Small intestine (tissue), 7 donors: ENCODE results near the gene WDR38. TPM values are rescaled to one million over a fixed set of nuclear protein-coding genes. Genes with fewer than 3 reads are reported as not detected.
A peak's percentile ranks its signal among the peaks of the same experiment; 100 is the strongest.

Experiments
- DNase-seq, 2 donors: peaks; one replicate each; pipeline versions ENCODE4 v3.0.0 to v3.0.0-alpha.2; 2013
- FAIRE-seq: peaks from 2 replicates; lab custom pipeline; 2012; peaks lifted over from hg19 to GRCh38; lab: Jason Lieb, UNC
- H3K27ac ChIP-seq, 3 donors: one replicate each; pipeline ENCODE4 v1.5.1; 2013; ENCODE audit warnings: low read length in 2 of 3, mild to moderate bottlenecking in 2 of 3, control low read depth in 1 of 3, inconsistent platforms in 1 of 3, low read depth in 1 of 3, moderate library complexity in 1 of 3
- H3K27me3 ChIP-seq, 3 donors: one replicate each; pipeline ENCODE4 v1.6.1; 2013; ENCODE audit warnings: low read length in 3 of 3, inconsistent platforms in 1 of 3; ENCODE audit not compliant: control insufficient read depth in 3 of 3, insufficient read depth in 3 of 3
- H3K36me3 ChIP-seq, 3 donors: one replicate each; pipeline ENCODE4 v1.6.1; 2013; ENCODE audit warnings: low read length in 3 of 3, inconsistent platforms in 1 of 3, low read depth in 1 of 3, mild to moderate bottlenecking in 1 of 3, moderate library complexity in 1 of 3; ENCODE audit not compliant: control insufficient read depth in 3 of 3, insufficient read depth in 2 of 3
- H3K4me1 ChIP-seq, 3 donors: one replicate each; pipeline ENCODE4 v1.6.1; 2013; ENCODE audit warnings: low read length in 2 of 3, inconsistent platforms in 1 of 3, low read depth in 1 of 3, mild to moderate bottlenecking in 1 of 3, moderate library complexity in 1 of 3; ENCODE audit not compliant: control insufficient read depth in 3 of 3, insufficient read depth in 2 of 3
- H3K4me3 ChIP-seq, 3 donors: one replicate each; pipeline ENCODE4 v1.5.1; 2013; ENCODE audit warnings: low read length in 3 of 3, control low read depth in 1 of 3, inconsistent platforms in 1 of 3, low read depth in 1 of 3, mild to moderate bottlenecking in 1 of 3, moderate library complexity in 1 of 3
- H3K9me3 ChIP-seq, 2 donors: one replicate each; pipeline ENCODE4 v1.6.1; 2013; ENCODE audit warnings: low read depth in 1 of 2, low read length in 1 of 2; ENCODE audit not compliant: control insufficient read depth in 2 of 2, insufficient read depth in 1 of 2
- WGBS, 3 donors: extraction: QIAGEN DNeasy Blood & Tissue Kit; methylation state at CpG; one replicate each; pipeline ENCODE4 v1.1.7; 2013; 5-methylcytosine and 5-hydroxymethylcytosine counted together
- polyA plus RNA-seq, 4 donors: library from polyadenylated mRNA; stranded (reverse) in 3 of 4; unstranded in 1 of 4; fragments of 200-250 nt in 3 of 4; fragments of 120-200 nt in 1 of 4; gene quantifications; one replicate each; pipeline versions ENCODE4 v1.2.1 to v1.2.3, GENCODE V29; 2013
- donor health status: healthy with polysubstance abuse.
- donor health status: control.
- donor health status: control.
- donor health status: Bipolar disorder and iron deficiency.
- donor health status: healthy.

WDR38 gene
- polyA plus RNA-seq, 4 donors: not detected

GRCh38 chr9:124906966-124907365 lies 53.7 kb downstream of the WDR38 start:
- Histone ChIP-seq H3K27me3 (no peaks in the 10 kb centered on the region), H3K4me3 (no peak overlapping the region), H3K4me1 (no peaks in the 10 kb centered on the region), H3K36me3 (peaks cover 7 to 40% (median 9%) of the 10 kb centered on the region in 3 donors), H3K27ac (no peak overlapping the region), H3K9me3 (no peaks in the 10 kb centered on the region)
- WGBS, 3 donors: 22 to 45% (median 25%) methylated on average over 1 of the region's 1 CpG
- no peak for FAIRE-seq
- DNase-seq: peak; percentile 15 to 41

Other genes starting within 250 kb of the WDR38 start
- 1 to 10 TPM; 2.3 to 6.0 (median 4.0) TPM for gene NR6A1, start 82.1 kb upstream of the WDR38 start, polyA plus RNA-seq
- gene OLFML2A, start 76.3 kb upstream of the WDR38 start, polyA plus RNA-seq: 1 to 10 TPM in 2 of 4 donors, under 1 TPM in 2; 0.22 to 6.3 (median 1.9) TPM
- 1,000 to 10,000 TPM; 1,602 to 5,100 (median 2,807) TPM for gene RPL35, start 8.5 kb downstream of the WDR38 start, polyA plus RNA-seq
- gene ARPC5L, start 8.7 kb downstream of the WDR38 start, polyA plus RNA-seq: 10 to 100 TPM; 38.9 to 55.7 (median 53.6) TPM
- gene GOLGA1, start 87.6 kb downstream of the WDR38 start, polyA plus RNA-seq: 10 to 100 TPM in 3 of 4 donors, 1 to 10 TPM in 1; 9.1 to 18.8 (median 14.5) TPM